ENCODE measurements around the gene P3H2. TPM values are rescaled to one million over a fixed set of nuclear protein-coding genes. Genes with fewer than 3 reads are reported as not detected.
A peak's percentile ranks its signal among the peaks of the same experiment; 100 is the strongest.
"Not testable (repeated sequence)": the region's sequence is repeated elsewhere in the genome, so short reads cannot be mapped to it uniquely, and the experiment has no call there.

P3H2 gene
- total RNA-seq, 2 donors from 2014 or later, result not detected

GRCh38 chr3:189966843-189967242 is 153.9 kb downstream of the P3H2 start:
- Mint-ChIP-seq H3K36me3 (ENCODE audit: low read depth) (no peaks in the 10 kb centered on the region), H3K4me3 (no peak overlapping the region), H3K9me3 (no peaks in the 10 kb centered on the region), H3K4me1 (no peaks in the 10 kb centered on the region), H3K27me3 (no peaks in the 10 kb centered on the region), H3K27ac (no peak overlapping the region)
- no peak for ATAC-seq (replicated peaks)

GRCh38 chr3:189964623-189965332 is 155.9 kb downstream of the P3H2 start:
- no peaks in the 10 kb centered on the region for H3K4me1 Mint-ChIP-seq
- H3K9me3 Mint-ChIP-seq, result no peaks in the 10 kb centered on the region
- H3K27ac Mint-ChIP-seq, result no peak overlapping the region
- peaks cover 6% of the 10 kb centered on the region for H3K27me3 Mint-ChIP-seq
- ATAC-seq (replicated peaks), result no peak
- H3K36me3 Mint-ChIP-seq (ENCODE audit: low read depth), result no peaks in the 10 kb centered on the region
- no peak overlapping the region for H3K4me3 Mint-ChIP-seq

GRCh38 chr3:189962466-189962865 is 158.2 kb downstream of the P3H2 start:
- no peak overlapping the region for H3K4me3 Mint-ChIP-seq
- no peak overlapping the region for H3K27ac Mint-ChIP-seq
- no peaks in the 10 kb centered on the region for H3K36me3 Mint-ChIP-seq (ENCODE audit: low read depth)
- peaks cover 16% of the 10 kb centered on the region for H3K27me3 Mint-ChIP-seq
- H3K4me1 Mint-ChIP-seq, result no peaks in the 10 kb centered on the region
- ATAC-seq (replicated peaks), result no peak
- no peaks in the 10 kb centered on the region for H3K9me3 Mint-ChIP-seq

- Mint-ChIP-seq H3K4me1 (no peaks in the 10 kb centered on the region), H3K27ac (no peak overlapping the region), H3K4me3 (no peak overlapping the region), H3K36me3 (ENCODE audit: low read depth) (no peaks in the 10 kb centered on the region), H3K9me3 (no peaks in the 10 kb centered on the region), H3K27me3 (peaks cover 16% of the 10 kb centered on the region)
- ATAC-seq (replicated peaks), result peak; percentile 64
Observed at GRCh38 chr3:189961522-189962161, 159.1 kb downstream of the P3H2 start.

- not testable (repeated sequence) for ATAC-seq (replicated peaks); H3K9me3 Mint-ChIP-seq; H3K27ac Mint-ChIP-seq; H3K36me3 Mint-ChIP-seq (ENCODE audit: low read depth); H3K4me1 Mint-ChIP-seq; H3K4me3 Mint-ChIP-seq
- peaks cover 16% of the 10 kb centered on the region for H3K27me3 Mint-ChIP-seq
Observed at GRCh38 chr3:189961086-189961485, 159.6 kb downstream of the P3H2 start.

- H3K9me3 Mint-ChIP-seq, result no peaks in the 10 kb centered on the region
- peaks cover 19% of the 10 kb centered on the region for H3K27me3 Mint-ChIP-seq
- H3K4me3 Mint-ChIP-seq, result no peak overlapping the region
- no peak for ATAC-seq (replicated peaks)
- no peak overlapping the region for H3K27ac Mint-ChIP-seq
- no peaks in the 10 kb centered on the region for H3K4me1 Mint-ChIP-seq
- no peaks in the 10 kb centered on the region for H3K36me3 Mint-ChIP-seq (ENCODE audit: low read depth)
Observed at GRCh38 chr3:189954733-189955665, 165.7 kb downstream of the P3H2 start.

- ATAC-seq (replicated peaks), result no peak
- Mint-ChIP-seq H3K9me3 (no peaks in the 10 kb centered on the region), H3K4me3 (no peak overlapping the region), H3K36me3 (ENCODE audit: low read depth) (no peaks in the 10 kb centered on the region), H3K27me3 (peaks cover 11% of the 10 kb centered on the region), H3K4me1 (no peaks in the 10 kb centered on the region), H3K27ac (no peak overlapping the region)
Observed at GRCh38 chr3:189953551-189953950, 167.1 kb downstream of the P3H2 start.

GRCh38 chr3:189952272-189952671 is 168.4 kb downstream of the P3H2 start:
- Mint-ChIP-seq H3K27ac (no peak overlapping the region), H3K9me3 (no peaks in the 10 kb centered on the region), H3K27me3 (peaks cover 6% of the 10 kb centered on the region), H3K4me3 (no peak overlapping the region), H3K4me1 (peaks cover 4% of the 10 kb centered on the region), H3K36me3 (ENCODE audit: low read depth) (no peaks in the 10 kb centered on the region)
- ATAC-seq (replicated peaks), result no peak

- no peak for ATAC-seq (replicated peaks)
- H3K27me3 Mint-ChIP-seq, result peaks cover 6% of the 10 kb centered on the region
- no peak overlapping the region for H3K27ac Mint-ChIP-seq
- no peaks in the 10 kb centered on the region for H3K9me3 Mint-ChIP-seq
- H3K4me3 Mint-ChIP-seq, result no peak overlapping the region
- peaks cover 4% of the 10 kb centered on the region for H3K4me1 Mint-ChIP-seq
- no peaks in the 10 kb centered on the region for H3K36me3 Mint-ChIP-seq (ENCODE audit: low read depth)
Observed at GRCh38 chr3:189950258-189950657, 170.4 kb downstream of the P3H2 start.

- H3K4me1 Mint-ChIP-seq, result peaks cover 4% of the 10 kb centered on the region
- ATAC-seq (replicated peaks), result no peak
- H3K9me3 Mint-ChIP-seq, result no peaks in the 10 kb centered on the region
- H3K36me3 Mint-ChIP-seq (ENCODE audit: low read depth), result no peaks in the 10 kb centered on the region
- no peak overlapping the region for H3K4me3 Mint-ChIP-seq
- H3K27me3 Mint-ChIP-seq, result peaks cover 6% of the 10 kb centered on the region
- no peak overlapping the region for H3K27ac Mint-ChIP-seq
Observed at GRCh38 chr3:189949580-189949979, 171.1 kb downstream of the P3H2 start.

- no peaks in the 10 kb centered on the region for H3K9me3 Mint-ChIP-seq
- peaks cover 6% of the 10 kb centered on the region for H3K27me3 Mint-ChIP-seq
- H3K36me3 Mint-ChIP-seq (ENCODE audit: low read depth), result no peaks in the 10 kb centered on the region
- peaks cover 4% of the 10 kb centered on the region for H3K4me1 Mint-ChIP-seq
- peak overlapping the region; percentile 37 for H3K4me3 Mint-ChIP-seq
- no peak for ATAC-seq (replicated peaks)
- H3K27ac Mint-ChIP-seq, result no peak overlapping the region
Observed at GRCh38 chr3:189948724-189949045, 172.0 kb downstream of the P3H2 start.

GRCh38 chr3:189947948-189948723 is 172.6 kb downstream of the P3H2 start:
- peak; percentile 79 for ATAC-seq (replicated peaks)
- Mint-ChIP-seq H3K27me3 (peaks cover 6% of the 10 kb centered on the region), H3K9me3 (no peaks in the 10 kb centered on the region), H3K4me3 (peak overlapping the region; percentile 37), H3K36me3 (ENCODE audit: low read depth) (no peaks in the 10 kb centered on the region), H3K27ac (no peak overlapping the region), H3K4me1 (peaks cover 4% of the 10 kb centered on the region)

- Mint-ChIP-seq H3K27ac (no peak overlapping the region), H3K36me3 (ENCODE audit: low read depth) (no peaks in the 10 kb centered on the region), H3K4me3 (no peak overlapping the region), H3K4me1 (peaks cover 4% of the 10 kb centered on the region), H3K9me3 (no peaks in the 10 kb centered on the region), H3K27me3 (peaks cover 4% of the 10 kb centered on the region)
- no peak for ATAC-seq (replicated peaks)
Observed at GRCh38 chr3:189947068-189947467, 173.6 kb downstream of the P3H2 start.
